Naive B cell (primary cell): ENCODE measurements around the gene PEX6. TPM values are rescaled to one million over a fixed set of nuclear protein-coding genes. Genes with fewer than 3 reads are reported as not detected.
"Not testable (repeated sequence)": the region's sequence is repeated elsewhere in the genome, so short reads cannot be mapped to it uniquely, and the experiment has no call there.

ENCODE experiments used
- ATAC-seq, 2 donors: fragments of 150-1000 bp; cut with Tn5 transposase; 2 replicates each; pipeline ENCODE4 v1.10.0; 2021; ENCODE audit warnings: low read depth in 2 of 2, mild to moderate bottlenecking in 2 of 2, moderate library complexity in 2 of 2
- DNase-seq: peaks from one replicate; pipeline ENCODE4 v3.0.0; 2022
- H3K27ac Mint-ChIP-seq, 6 donors: one replicate each; pipeline ENCODE4 v1.8.0; 2020 to 2022; ENCODE audit warnings: mild to moderate bottlenecking in 6 of 6, mixed read lengths in 6 of 6, moderate library complexity in 5 of 6, inconsistent platforms in 2 of 6
- H3K27me3 Mint-ChIP-seq, 3 donors: one replicate each; pipeline ENCODE4 v1.8.0; 2021 to 2022; ENCODE audit warnings: mixed read lengths in 3 of 3, mild to moderate bottlenecking in 1 of 3
- H3K36me3 Mint-ChIP-seq, 2 donors: one replicate each; pipeline ENCODE4 v1.8.0; 2020 to 2022; ENCODE audit warnings: mixed read lengths in 2 of 2, inconsistent platforms in 1 of 2, mild to moderate bottlenecking in 1 of 2
- H3K4me1 Mint-ChIP-seq, 3 donors: one replicate each; pipeline ENCODE4 v1.8.0; 2020 to 2022; ENCODE audit warnings: mixed read lengths in 3 of 3, inconsistent platforms in 1 of 3, mild to moderate bottlenecking in 1 of 3, moderate library complexity in 1 of 3
- H3K4me3 Mint-ChIP-seq, 8 donors: one replicate each; pipeline ENCODE4 v1.8.0; 2020 to 2022; ENCODE audit warnings: mild to moderate bottlenecking in 8 of 8, mixed read lengths in 8 of 8, moderate library complexity in 8 of 8, inconsistent platforms in 2 of 8
- H3K9me3 Mint-ChIP-seq, 7 donors: one replicate each; pipeline ENCODE4 v1.8.0; 2020 to 2022; ENCODE audit warnings: mixed read lengths in 7 of 7, mild to moderate bottlenecking in 5 of 7, inconsistent platforms in 2 of 7, moderate library complexity in 1 of 7
- polyA plus RNA-seq, 6 donors: library from polyadenylated mRNA; unstranded; fragments of 300-500 nt; fragmentation: Illumina TruSeq; gene quantifications; one replicate each; pipeline ENCODE4 v1.2.3, GENCODE V29; 2021; ENCODE audit warnings: low read depth in 6 of 6

The PEX6 gene
- polyA plus RNA-seq, 6 donors from 2014 or later: 10.6 to 23.5 (median 15.7) TPM

DNA sequence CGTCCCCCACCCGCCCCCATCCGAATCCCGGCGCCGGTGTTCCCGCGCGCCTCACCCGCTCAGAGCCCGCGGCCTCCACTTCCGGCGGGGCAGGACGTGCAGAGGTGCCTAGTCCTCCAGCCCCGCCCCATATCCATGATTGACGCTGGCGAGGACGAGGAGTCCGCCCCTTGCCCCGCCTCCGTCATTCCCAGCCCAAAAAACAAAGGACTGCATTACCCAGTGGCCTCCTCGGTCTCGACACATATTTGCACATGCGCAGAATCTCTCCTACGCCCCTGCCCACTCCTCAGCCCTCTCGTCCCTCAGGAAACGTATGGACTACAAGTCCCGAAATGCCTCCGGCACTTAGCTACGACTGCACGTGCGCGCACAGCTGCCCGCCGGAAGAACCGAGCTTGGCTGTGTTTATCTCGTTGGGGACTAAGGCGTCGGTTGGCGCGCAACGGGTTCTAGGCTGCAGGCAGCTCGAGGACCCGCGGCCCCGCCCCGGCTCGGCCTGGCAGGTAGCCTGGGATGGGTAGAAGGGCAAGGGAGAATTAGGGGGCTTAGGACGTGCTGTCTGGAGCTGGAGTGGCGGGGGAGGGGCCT lies 35.0 kb upstream of the PEX6 start, which contains the start of the genes KLHDC3 and MEA1:
Gene KLHDC3, plus strand, starts transcription at position 407 of the 591 bp plus-strand sequence. CDS start 2,944 bp downstream, outside the sequence.
Gene MEA1, minus strand, starts transcription at position 104 of the 591 bp plus-strand sequence. CDS start 133 bp downstream, outside the sequence.
- Mint-ChIP-seq H3K4me3 (peak within 1 kb of the TSS; percentile 84 to 99 (median 96)), H3K27me3 (no peaks in the 10 kb centered on the region), H3K36me3 (peaks cover 4 to 12% of the 10 kb centered on the region in 2 donors), H3K4me1 (peaks cover 50 to 72% (median 66%) of the 10 kb centered on the region in 3 donors), H3K9me3 (no peaks in the 10 kb centered on the region), H3K27ac (peak within 1 kb of the TSS; percentile 79 to 96 (median 91))
- DNase-seq (peak; percentile 98), ATAC-seq (peak; percentile 91 to 92)

DNA sequence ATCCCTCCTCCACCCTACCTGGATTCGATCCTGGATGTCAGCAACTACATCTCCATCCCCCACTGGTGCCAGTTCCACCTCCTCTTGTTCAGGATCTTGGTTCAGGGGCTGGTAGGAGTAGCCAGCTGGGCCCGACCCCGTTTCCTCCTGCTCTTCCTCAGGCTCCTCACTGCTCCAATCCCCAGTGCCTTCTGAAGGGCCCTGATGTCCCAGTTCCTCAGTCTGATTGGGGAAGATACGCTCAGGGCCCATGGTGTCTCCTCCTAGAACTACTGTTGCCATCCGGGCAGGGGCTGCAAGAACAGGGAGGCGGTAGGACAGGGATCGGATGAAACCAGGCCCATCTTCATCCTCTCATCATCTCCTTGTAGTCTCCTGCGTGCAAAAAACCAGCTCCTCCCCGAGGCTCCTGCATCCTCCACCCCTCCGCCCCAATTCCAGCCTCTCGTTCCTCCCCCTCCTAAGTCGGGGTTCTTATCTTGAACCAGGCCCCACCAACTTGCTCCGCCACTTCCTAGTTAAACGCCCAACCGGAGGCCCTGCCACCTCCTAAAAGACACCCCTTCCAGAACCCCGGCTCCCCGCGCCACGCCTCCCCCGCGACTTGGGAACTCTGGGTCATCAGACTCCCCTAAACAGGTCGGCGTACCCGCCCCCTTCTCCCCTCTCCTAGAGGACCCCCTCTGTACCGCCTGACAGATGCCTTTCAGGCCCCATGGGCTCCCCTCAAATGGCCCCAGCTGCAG lies 34.3 kb upstream of the PEX6 start:
- Mint-ChIP-seq H3K36me3 (peaks cover 0 to 5% of the 10 kb centered on the region in 2 donors), H3K4me3 (peak overlapping the region; percentile 84 to 99 (median 96)), H3K27me3 (no peaks in the 10 kb centered on the region), H3K4me1 (peaks cover 53 to 76% (median 67%) of the 10 kb centered on the region in 3 donors), H3K27ac (peak overlapping the region; percentile 52 to 96 (median 91)), H3K9me3 (no peaks in the 10 kb centered on the region)
- no peak for DNase-seq
- no peak for ATAC-seq

DNA sequence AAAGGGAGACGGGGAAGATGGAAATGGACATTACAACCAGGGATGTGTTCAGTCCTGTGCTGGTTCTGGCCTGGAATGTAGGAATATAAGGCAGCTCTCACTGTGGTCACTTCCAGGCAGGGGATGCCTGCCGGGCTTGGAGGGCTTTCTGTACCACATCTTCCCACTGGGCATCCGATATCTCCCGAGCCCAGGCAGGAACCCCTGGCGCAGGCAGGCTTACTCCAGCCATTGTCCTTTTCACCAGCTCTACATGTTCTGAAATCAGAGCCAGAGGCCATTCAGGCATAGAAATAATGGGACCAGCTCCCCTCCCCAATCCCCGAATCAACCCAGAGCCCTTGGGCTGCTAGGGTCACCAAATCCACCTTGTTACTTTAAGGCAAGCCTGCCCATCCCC lies 33.4 kb upstream of the PEX6 start:
- Mint-ChIP-seq H3K36me3 (no peaks in the 10 kb centered on the region), H3K27ac (peak overlapping the region in 4 of 6 donors; percentile 58 to 96 (median 76)), H3K9me3 (no peaks in the 10 kb centered on the region), H3K4me1 (peaks cover 47 to 70% (median 62%) of the 10 kb centered on the region in 3 donors), H3K4me3 (peak overlapping the region; percentile 28 to 99 (median 88)), H3K27me3 (no peaks in the 10 kb centered on the region)
- no peak for ATAC-seq
- no peak for DNase-seq

GRCh38 chr6:43011207-43011606 lies 32.2 kb upstream of the PEX6 start:
- H3K9me3 Mint-ChIP-seq: no peaks in the 10 kb centered on the region
- peak overlapping the region in 2 of 6 donors; percentile 90 to 96 for H3K27ac Mint-ChIP-seq
- H3K4me1 Mint-ChIP-seq: peaks cover 46 to 59% (median 55%) of the 10 kb centered on the region in 3 donors
- no peaks in the 10 kb centered on the region for H3K27me3 Mint-ChIP-seq
- no peak for DNase-seq
- ATAC-seq: no peak
- peaks cover 0 to 1% of the 10 kb centered on the region in 2 donors for H3K36me3 Mint-ChIP-seq
- peak overlapping the region in 2 of 8 donors; percentile 69 to 84 for H3K4me3 Mint-ChIP-seq

DNA sequence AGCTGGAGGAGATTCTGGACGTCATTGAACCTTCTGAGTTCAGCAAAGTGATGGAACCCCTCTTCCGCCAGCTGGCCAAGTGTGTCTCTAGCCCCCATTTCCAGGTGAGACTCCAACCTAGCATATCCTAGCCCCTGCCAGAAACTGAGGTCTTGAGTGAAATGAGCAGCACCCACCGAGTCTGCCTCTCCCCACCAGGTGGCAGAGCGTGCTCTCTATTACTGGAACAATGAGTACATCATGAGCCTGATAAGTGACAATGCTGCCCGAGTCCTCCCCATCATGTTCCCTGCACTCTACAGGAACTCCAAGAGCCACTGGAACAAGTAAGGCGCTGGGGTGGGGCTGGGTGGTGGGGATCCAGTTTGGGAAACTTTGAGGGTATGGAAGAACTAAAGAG lies 30.1 kb upstream of the PEX6 start:
- H3K4me3 Mint-ChIP-seq: no peak overlapping the region
- H3K9me3 Mint-ChIP-seq: no peaks in the 10 kb centered on the region
- peak overlapping the region in 2 of 6 donors; percentile 54 to 64 for H3K27ac Mint-ChIP-seq
- H3K4me1 Mint-ChIP-seq: peaks cover 38 to 43% (median 41%) of the 10 kb centered on the region in 3 donors
- no peaks in the 10 kb centered on the region for H3K27me3 Mint-ChIP-seq
- ATAC-seq (no peak), DNase-seq (no peak)
- peaks cover 0 to 7% of the 10 kb centered on the region in 2 donors for H3K36me3 Mint-ChIP-seq

- ATAC-seq (no peak), DNase-seq (no peak)
- Mint-ChIP-seq H3K27me3 (no peaks in the 10 kb centered on the region), H3K36me3 (peaks cover 0 to 7% of the 10 kb centered on the region in 2 donors), H3K9me3 (no peaks in the 10 kb centered on the region), H3K4me1 (peaks cover 18 to 23% (median 21%) of the 10 kb centered on the region in 3 donors), H3K4me3 (no peak overlapping the region), H3K27ac (peak overlapping the region in 1 of 6 donors; percentile 56)
Observed at GRCh38 chr6:43007126-43007525, 28.1 kb upstream of the PEX6 start.

- no peaks in the 10 kb centered on the region for H3K9me3 Mint-ChIP-seq
- peaks cover 11 to 15% (median 12%) of the 10 kb centered on the region in 3 donors for H3K4me1 Mint-ChIP-seq
- H3K36me3 Mint-ChIP-seq: peaks cover 0 to 7% of the 10 kb centered on the region in 2 donors
- no peaks in the 10 kb centered on the region for H3K27me3 Mint-ChIP-seq
- no peak for ATAC-seq
- no peak overlapping the region for H3K4me3 Mint-ChIP-seq
- peak overlapping the region in 2 of 6 donors; percentile 62 to 69 for H3K27ac Mint-ChIP-seq
- no peak for DNase-seq
Observed at GRCh38 chr6:43006251-43006650, 27.3 kb upstream of the PEX6 start.

DNA sequence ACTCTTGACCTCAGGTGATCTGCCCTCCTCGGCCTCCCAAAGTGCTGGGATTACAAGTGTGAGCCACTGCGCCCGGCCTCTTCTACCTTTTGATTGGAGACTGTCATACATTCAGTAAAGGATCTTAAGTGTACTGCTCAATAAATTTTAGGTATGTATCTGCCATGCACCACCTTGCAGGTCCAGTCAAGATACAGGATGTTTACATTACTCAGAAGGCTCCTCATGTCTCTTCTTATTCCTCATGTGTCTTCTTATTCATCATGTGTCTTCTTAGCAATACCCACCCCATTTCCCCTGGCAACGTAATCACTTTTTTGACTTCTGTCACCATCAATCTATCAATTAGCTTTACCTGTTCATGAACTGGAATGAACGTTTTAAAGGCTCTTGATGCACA lies 26.9 kb upstream of the PEX6 start:
- ATAC-seq (no peak), DNase-seq (no peak)
- Mint-ChIP-seq H3K27ac (no peak overlapping the region), H3K4me3 (no peak overlapping the region), H3K9me3 (no peaks in the 10 kb centered on the region), H3K4me1 (peaks cover 8 to 14% (median 10%) of the 10 kb centered on the region in 3 donors), H3K27me3 (no peaks in the 10 kb centered on the region), H3K36me3 (peaks cover 0 to 7% of the 10 kb centered on the region in 2 donors)

GRCh38 chr6:43001843-43002242 lies 22.9 kb upstream of the PEX6 start:
- Mint-ChIP-seq H3K9me3 (no peaks in the 10 kb centered on the region), H3K4me1 (peaks cover 0 to 4% (median 0%) of the 10 kb centered on the region in 3 donors), H3K4me3 (no peak overlapping the region), H3K27me3 (no peaks in the 10 kb centered on the region), H3K27ac (no peak overlapping the region), H3K36me3 (peaks cover 0 to 7% of the 10 kb centered on the region in 2 donors)
- DNase-seq (no peak), ATAC-seq (no peak)

- not testable (repeated sequence) for ATAC-seq, H3K36me3 Mint-ChIP-seq, H3K9me3 Mint-ChIP-seq, DNase-seq, H3K4me1 Mint-ChIP-seq, H3K4me3 Mint-ChIP-seq, H3K27ac Mint-ChIP-seq, H3K27me3 Mint-ChIP-seq
Observed at GRCh38 chr6:42998205-42998604, 19.2 kb upstream of the PEX6 start.

DNA sequence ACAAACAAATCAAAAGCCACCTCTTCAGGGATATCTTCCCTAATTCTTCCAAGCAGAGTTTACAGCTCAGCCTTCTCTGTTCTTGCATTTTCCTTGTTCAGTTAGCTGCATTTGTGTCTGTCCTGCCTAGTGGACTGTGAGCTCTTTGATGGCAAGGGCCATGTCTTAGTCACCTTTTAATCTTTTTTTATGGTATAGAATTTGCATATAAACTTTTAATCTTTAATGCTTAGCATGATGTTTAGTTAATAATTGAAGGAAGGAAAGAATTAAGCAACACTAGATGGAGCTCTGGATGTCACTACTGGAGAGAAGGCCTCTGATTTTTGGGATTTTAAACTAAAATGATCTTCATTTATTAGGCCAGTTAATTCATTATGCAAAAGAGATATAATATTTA lies 17.5 kb upstream of the PEX6 start:
- Mint-ChIP-seq H3K4me1 (peaks cover 0 to 11% (median 3%) of the 10 kb centered on the region in 3 donors), H3K9me3 (no peaks in the 10 kb centered on the region), H3K4me3 (no peak overlapping the region), H3K27me3 (no peaks in the 10 kb centered on the region), H3K27ac (no peak overlapping the region), H3K36me3 (no peaks in the 10 kb centered on the region)
- DNase-seq (no peak), ATAC-seq (no peak)

DNA sequence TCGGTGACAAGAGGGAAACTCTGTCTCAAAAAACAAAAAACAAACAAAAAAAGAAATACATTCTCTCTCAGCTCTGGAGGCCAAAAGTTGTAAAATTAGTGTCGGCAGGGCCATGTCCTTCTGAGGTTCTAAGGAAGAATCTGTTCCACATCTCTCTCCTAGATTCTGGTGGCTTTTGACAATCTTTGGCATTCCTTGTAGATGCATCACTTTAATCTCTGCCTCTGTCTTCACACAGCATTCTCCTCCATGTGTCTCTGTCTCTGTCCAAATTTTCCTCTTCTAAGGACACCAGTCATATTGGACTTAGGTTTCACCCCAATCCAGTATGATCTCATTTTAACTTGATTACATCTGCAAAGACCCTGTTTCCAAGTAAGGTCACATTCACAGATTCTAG lies 14.5 kb upstream of the PEX6 start:
- DNase-seq: no peak
- H3K27ac Mint-ChIP-seq: no peak overlapping the region
- no peaks in the 10 kb centered on the region for H3K9me3 Mint-ChIP-seq
- H3K27me3 Mint-ChIP-seq: no peaks in the 10 kb centered on the region
- peaks cover 3 to 17% (median 3%) of the 10 kb centered on the region in 3 donors for H3K4me1 Mint-ChIP-seq
- H3K4me3 Mint-ChIP-seq: no peak overlapping the region
- ATAC-seq: no peak
- no peaks in the 10 kb centered on the region for H3K36me3 Mint-ChIP-seq

GRCh38 chr6:42989923-42990322 lies 10.9 kb upstream of the PEX6 start:
- Mint-ChIP-seq H3K36me3 (no peaks in the 10 kb centered on the region), H3K4me1 (peaks cover 37 to 44% (median 38%) of the 10 kb centered on the region in 3 donors), H3K27ac (peak overlapping the region in 1 of 6 donors; percentile 44), H3K4me3 (peak overlapping the region in 1 of 8 donors; percentile 56), H3K9me3 (no peaks in the 10 kb centered on the region), H3K27me3 (no peaks in the 10 kb centered on the region)
- ATAC-seq: no peak
- no peak for DNase-seq
